HUDEP-2 (cell line): ENCODE results near the gene STMN1.

Experiments
- DNase-seq, 76 experiments: peaks; one replicate each; lab custom pipeline; 2025; ENCODE audit not compliant: unreplicated experiment in 76 of 76; lab: John Stamatoyannopoulos, UW

The STMN1 gene

DNA sequence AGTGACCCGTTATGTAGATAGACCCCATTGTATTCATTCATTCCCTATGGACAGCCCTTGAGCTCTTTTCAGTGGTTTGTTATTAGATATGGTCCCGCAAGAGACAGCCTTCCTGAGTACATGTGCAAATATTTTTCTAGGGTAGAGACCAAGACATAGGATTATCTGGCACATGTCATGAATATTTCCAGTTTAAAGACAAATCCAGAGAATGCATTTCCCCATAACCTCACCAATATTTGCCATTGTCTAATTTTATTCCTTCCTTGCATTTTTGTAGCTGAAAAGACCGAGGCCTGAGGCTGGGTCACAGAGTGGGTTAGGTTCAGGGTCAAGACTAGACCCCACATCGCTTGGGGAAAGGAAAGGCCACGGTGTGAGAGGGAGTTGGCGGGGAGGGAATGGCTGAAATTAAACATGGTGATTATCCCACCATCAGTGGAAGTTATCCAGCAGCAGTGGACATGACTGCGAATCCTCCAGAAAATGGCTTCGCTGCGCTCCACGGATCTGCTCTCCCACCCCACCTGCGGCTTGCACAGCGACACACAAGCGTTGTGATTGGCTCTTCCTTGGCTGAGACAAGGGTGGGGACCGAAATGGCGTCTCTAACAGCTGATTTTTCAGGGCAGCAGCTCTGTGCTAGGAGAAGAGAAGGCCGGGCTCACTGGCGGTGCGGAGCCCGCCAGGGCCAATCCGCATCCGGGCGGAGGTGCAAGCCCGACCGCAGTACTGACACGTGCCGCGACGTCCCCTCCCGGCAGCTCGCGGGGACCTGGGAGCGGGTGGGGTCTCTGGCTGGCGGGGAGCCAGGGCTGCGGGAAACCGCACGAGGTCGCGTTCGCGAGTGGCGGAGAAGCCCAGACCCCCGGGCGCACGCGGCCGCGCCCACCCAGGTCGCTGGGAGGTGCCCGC lies 16.1 kb upstream of the STMN1 start:
- DNase-seq, result peak in 35 of 76 experiments; percentile 5 to 69 (median 28)

GRCh38 chr1:25918615-25919014 lies 12.4 kb upstream of the STMN1 start:
- no peak for DNase-seq

GRCh38 chr1:25917996-25918395 lies 11.8 kb upstream of the STMN1 start:
- DNase-seq, result no peak

DNA sequence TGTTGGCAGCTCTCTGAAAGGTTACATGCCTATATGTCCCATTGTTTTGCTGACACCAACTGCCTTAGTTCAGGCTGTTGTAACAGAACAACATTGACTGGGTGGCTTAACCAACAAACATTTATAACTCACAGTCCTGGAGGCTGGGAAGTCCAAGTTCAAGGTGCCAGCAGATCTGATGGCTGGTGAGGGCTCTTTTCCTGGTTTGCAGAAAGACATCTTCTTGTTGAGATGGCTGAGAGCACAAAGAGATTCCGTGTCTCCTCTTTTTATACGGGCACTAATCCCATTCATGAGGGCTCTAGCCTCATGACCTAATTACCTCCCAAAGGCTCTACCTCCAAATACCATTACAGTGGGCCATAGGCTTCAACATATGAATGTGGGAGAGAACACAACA lies 10.2 kb upstream of the STMN1 start:
- no peak for DNase-seq

DNA sequence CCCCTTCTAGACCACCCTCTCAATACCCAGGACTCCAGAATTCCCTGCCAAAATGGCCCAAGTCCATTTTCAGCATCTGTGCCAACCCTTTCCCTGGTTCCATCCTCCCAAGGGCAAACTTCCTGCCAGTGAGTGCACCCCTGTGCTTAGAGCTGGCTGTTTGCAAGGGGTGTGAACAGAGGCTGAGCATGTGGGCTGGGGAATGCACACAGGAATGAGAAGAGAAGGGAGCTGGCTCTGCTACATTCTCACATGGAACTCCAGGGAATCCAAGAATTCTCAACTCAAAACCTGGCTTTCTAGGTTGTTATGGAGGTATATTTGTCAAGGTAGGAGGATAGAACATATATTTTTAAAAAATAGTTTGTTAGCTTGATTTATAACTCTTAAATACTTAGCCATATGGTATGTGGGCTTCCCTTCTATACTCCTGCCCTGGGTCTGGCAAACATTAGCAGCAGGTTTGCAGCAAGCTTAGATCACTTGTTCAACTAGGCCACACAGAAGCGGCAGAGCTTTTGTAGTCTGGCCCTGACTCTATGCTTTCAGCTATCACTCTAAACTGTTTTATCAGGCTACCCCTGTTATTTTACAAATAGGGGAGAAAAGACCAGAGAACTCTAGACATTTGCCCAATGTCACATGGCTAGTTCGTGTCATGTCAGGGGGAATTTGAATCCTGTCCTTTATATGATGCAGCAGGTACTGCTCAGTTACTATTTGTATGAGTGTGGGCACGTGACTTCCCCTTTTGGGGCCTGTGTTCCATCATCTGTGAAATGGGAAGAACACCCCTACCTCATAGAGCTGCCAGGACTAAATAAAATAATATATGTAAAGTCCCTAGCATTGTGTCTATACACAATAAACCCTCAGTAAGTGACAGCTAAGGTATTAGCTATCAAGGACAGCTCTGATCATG lies 8.1 kb upstream of the STMN1 start:
- DNase-seq, result no peak

- no peak for DNase-seq
Measured at GRCh38 chr1:25913206-25913605, 7.0 kb upstream of the STMN1 start.

DNA sequence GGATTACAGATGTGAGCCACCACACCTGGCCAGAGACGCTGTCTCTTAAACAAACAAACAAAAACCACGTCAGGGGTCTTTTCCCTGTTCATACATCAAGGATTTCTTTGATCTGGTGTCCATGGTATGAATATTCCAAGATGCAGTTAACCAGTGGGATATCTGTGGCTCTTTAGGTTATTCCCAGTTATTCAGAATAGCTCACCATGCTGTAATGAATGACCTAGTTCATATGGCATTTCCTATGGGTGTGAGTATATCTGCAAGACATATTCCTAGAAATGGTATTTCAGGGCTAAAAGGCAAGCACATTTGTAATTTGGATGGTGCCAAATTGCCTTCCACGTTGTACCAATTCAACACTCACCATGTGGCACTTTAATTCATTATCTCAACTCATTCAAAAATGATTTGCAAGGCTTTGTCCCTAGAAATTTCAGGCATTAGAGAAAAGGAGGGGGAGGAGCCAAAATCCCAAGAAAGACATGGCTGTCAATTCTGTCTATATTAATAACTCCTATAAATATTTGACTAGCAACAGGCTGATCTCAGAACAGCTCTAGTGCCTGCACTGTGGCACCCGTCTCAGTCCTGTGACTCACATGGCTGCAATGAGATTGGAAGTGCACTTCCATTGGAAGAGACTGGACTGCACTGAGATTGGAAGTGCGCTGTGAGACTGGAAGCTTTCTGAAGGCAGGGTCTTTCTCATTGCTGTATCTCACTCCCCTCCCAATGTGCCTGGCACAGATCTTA lies 6.0 kb upstream of the STMN1 start:
- no peak for DNase-seq

GRCh38 chr1:25911162-25911561 lies 4.9 kb upstream of the STMN1 start:
- DNase-seq, result no peak

DNA sequence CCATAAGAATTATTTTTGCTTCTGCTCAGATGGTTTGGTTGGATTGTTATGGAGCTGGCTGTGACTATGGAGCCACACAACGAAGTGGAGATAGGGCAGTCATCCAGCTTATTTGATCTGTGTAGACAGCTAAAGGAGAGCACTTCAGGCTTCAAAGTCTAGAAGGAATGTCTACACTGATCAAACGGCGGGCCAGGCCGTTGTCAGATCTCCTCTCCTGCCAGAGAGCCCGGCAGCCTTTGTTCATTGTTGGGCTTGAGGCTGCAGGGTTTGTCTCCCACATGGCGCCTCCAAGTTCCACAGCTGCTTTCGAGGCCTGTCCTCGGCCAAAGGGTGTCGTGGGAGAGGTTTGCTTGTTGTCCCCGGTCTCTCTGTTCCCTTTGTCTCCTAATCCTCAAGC lies 2.8 kb upstream of the STMN1 start:
- DNase-seq, result no peak

DNA sequence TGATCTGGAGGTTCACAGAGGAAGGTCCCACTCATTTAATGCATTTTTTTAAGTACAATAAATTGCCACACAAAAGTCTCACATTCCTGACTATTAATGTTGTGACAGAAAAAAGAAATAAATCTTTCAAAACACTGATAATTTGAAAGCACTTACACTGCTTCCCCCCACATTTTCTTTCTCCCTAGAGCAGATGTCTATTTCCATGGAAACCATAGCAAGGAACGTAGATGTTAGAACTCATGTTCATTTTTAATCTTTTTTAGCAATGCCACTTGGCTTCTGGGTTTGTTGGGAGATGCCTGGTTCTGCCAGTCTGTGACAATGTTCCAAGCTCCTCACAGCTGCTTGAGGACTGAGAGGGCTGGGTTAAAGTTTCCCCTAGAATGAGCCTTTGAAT lies 1.9 kb upstream of the STMN1 start:
- no peak for DNase-seq

GRCh38 chr1:25907601-25908000 lies 1.4 kb upstream of the STMN1 start:
- DNase-seq, result no peak

- peak in 2 of 76 experiments; percentile 6 to 10 for DNase-seq
Measured at GRCh38 chr1:25906644-25907300, 553 bp upstream of the STMN1 start.

DNA sequence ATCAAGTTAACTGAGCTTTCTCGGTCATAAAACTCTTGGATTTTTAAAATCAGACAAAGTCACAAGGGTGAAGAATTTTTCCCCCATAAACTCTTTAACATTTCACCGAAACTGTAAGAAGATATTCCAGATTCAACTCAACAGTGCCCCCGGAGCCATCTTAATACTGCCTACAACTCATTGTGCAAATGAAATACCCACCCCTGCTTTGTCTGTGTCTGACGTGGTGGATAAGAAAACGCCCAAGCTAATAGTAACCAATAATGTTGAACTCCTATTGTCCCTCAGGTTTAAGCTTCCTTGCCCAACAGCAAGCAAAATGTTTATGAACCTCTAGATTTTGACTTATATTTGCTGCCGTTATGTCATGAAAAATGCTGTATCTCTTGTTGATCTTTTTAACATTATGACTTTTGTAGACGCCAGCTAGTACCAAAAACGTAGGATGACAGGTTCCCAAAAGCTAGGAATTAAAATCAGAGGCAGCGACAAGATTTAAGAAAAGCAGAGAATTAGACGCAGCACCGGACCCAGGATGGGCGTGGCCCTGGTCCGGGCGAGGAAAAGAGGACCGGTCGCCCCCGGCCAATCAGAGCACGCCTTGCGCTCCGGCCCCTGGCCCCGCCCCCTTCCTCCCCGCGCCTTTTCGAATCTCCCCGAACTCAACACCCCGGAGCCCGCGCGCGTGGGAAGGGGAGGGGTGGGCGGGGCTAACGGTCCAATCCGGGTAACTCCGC lies 1.1 kb downstream of the STMN1 start:
- DNase-seq, result peak in 74 of 76 experiments; percentile 17 to 98 (median 92)

GRCh38 chr1:25903986-25904385 lies 2.2 kb downstream of the STMN1 start:
- no peak for DNase-seq

GRCh38 chr1:25902462-25902861 lies 3.8 kb downstream of the STMN1 start:
- no peak for DNase-seq

GRCh38 chr1:25900219-25900618 lies 6.0 kb downstream of the STMN1 start:
- no peak for DNase-seq

GRCh38 chr1:25899792-25900191 lies 6.4 kb downstream of the STMN1 start:
- no peak for DNase-seq

DNA sequence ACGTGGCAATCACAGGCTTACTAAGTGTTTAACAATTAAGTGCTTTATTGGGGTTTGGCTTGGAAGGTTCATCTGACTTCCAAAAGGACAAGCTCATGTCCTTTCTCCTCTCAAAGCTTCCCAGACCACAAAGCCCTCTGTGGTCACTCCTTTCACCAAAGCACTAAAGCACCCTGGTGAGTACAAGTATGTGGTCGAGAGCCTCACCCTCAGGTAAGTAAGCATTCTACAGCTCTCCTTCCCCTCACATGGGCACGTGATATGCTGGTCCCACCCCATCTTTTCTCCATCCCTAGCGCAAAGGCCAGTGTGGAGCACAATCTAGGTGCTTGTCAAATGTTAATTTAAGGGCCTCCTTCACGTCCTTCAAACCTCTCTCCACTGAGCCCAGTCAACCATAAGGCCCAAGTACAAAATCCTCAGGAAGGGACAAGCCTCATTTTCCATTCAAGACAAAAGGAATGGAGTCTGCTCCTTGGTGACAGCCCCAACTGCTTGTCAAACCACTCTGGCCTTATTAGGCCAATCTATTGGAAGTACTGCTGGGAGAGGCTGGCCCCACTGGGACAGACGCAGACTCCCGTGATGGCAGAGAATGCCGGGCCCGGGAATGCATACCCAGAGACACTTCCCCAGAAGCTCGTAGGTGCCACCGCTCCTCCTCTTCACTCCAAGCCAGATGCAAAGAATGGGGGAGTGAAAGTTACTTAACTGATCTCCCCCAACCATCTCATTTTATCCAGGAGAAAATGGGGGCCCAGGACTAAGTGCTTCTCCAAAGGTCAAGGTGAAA lies 7.8 kb downstream of the STMN1 start:
- DNase-seq, result no peak

DNA sequence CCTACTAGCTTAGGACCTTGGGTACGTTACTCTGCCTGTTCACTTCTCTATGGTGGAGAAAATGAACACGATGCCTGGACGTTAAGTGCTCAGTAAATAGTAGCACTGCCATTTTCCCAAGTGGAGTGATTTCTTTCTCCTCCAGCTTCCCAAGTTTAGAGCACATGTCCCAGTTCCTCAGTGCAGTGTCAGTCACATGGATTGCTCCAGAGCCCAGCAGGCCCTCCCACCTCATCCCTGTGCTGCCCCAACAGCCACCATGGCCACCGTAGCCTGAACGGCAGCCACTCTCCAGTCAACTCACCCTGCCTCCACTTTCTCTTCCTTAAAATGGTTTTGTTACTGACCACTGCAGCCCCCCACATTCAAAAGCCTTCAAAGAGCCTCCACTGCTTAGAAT lies 8.5 kb downstream of the STMN1 start:
- DNase-seq, result no peak
